ENCODE data around the gene ARL15.

DNA sequence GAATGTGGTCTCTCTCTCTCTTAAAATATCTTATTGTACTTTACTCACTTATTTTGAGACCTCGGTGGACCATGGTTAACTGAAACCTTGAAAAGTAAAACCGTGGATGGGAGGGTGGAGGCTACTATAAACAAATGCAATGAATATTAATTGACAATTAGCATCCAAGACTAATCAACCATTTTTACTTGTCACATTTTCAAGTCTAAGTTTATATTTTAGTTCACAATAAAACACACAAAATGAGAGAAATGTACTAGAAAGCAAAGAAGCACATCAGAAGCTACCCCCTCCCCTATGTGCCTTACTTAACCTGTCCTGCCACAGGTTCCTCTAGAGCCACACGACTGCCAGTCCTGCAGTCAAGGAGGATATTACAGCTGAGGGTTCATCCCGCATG, 4.6 kb downstream of the ARL15 start:
- TF ChIP-seq, protein P1, sequence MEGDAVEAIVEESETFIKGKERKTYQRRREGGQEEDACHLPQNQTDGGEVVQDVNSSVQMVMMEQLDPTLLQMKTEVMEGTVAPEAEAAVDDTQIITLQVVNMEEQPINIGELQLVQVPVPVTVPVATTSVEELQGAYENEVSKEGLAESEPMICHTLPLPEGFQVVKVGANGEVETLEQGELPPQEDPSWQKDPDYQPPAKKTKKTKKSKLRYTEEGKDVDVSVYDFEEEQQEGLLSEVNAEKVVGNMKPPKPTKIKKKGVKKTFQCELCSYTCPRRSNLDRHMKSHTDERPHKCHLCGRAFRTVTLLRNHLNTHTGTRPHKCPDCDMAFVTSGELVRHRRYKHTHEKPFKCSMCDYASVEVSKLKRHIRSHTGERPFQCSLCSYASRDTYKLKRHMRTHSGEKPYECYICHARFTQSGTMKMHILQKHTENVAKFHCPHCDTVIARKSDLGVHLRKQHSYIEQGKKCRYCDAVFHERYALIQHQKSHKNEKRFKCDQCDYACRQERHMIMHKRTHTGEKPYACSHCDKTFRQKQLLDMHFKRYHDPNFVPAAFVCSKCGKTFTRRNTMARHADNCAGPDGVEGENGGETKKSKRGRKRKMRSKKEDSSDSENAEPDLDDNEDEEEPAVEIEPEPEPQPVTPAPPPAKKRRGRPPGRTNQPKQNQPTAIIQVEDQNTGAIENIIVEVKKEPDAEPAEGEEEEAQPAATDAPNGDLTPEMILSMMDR (IDR thresholded peaks at IDR 0.05; ENCODE audit: extremely low read depth in 1 of 2, insufficient read depth in 1 of 2, low read depth in 1 of 2, low read length in 2 of 2): no peak
- TF ChIP-seq EZH2 (IDR thresholded peaks at IDR 0.05; ENCODE audit: borderline replicate concordance, low read depth, low read length, severe bottlenecking) (no peak), POLR2AphosphoS5 (IDR thresholded peaks at IDR 0.05; ENCODE audit: insufficient read depth, low read depth, low read length) (no peak), MYC (IDR thresholded peaks at IDR 0.05; ENCODE audit: low read depth, low read length) (no peak), POLR2A (IDR thresholded peaks at IDR 0.05; ENCODE audit: low read depth, low read length) (no peak), FOS (IDR thresholded peaks at IDR 0.05; ENCODE audit: borderline replicate concordance, insufficient read depth, low read length) (no peak), JUN (IDR thresholded peaks at IDR 0.05; ENCODE audit: borderline replicate concordance, insufficient read depth, insufficient read length, low read depth) (no peak)
- TF ChIP-seq, protein P2, sequence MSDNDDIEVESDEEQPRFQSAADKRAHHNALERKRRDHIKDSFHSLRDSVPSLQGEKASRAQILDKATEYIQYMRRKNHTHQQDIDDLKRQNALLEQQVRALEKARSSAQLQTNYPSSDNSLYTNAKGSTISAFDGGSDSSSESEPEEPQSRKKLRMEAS (IDR thresholded peaks at IDR 0.05; ENCODE audit: insufficient read depth, insufficient read length): no peak

Data from endothelial cell of umbilical vein (primary cell).